Spleen (tissue), 11 donors: ENCODE measurements around the gene DRAM1. TPM values are rescaled to one million over a fixed set of nuclear protein-coding genes. Genes with fewer than 3 reads are reported as not detected.
"Not testable (repeated sequence)": the region's sequence is repeated elsewhere in the genome, so short reads cannot be mapped to it uniquely, and the experiment has no call there.

ENCODE experiments used
- DNase-seq: peaks from one replicate; pipeline ENCODE4 v3.0.0-alpha.2; 2020
- H3K27ac ChIP-seq, 8 donors: fragments of 200-600 bp; sonication (generic) in 7 of 8; 1 replicate in 4 of 8; 2 replicates in 4 of 8; pipeline versions ENCODE4 v1.5.0 to v1.8.0; 2016 to 2021; ENCODE audit warnings: inconsistent platforms in 4 of 8, mild to moderate bottlenecking in 4 of 8, moderate library complexity in 1 of 8
- H3K27me3 ChIP-seq, 7 donors: fragments of 200-600 bp; sonication (generic) in 6 of 7; replicated peaks in 1 of 7; 1 replicate in 4 of 7; 2 replicates in 3 of 7; pipeline versions ENCODE4 v1.5.0 to v1.8.0; 2016 to 2021; ENCODE audit warnings: inconsistent platforms in 3 of 7, mild to moderate bottlenecking in 1 of 7
- H3K36me3 ChIP-seq, 6 donors: fragments of 200-600 bp; sonication (generic) in 5 of 6; 1 replicate in 4 of 6; 2 replicates in 2 of 6; pipeline versions ENCODE4 v1.5.0 to v1.8.0; 2016 to 2021; ENCODE audit warnings: inconsistent platforms in 2 of 6
- H3K4me1 ChIP-seq, 6 donors: fragments of 200-600 bp; sonication (generic) in 5 of 6; 1 replicate in 3 of 6; 2 replicates in 3 of 6; pipeline versions ENCODE4 v1.5.0 to v1.8.0; 2016 to 2021; ENCODE audit warnings: inconsistent platforms in 3 of 6
- H3K4me3 ChIP-seq, 8 donors: fragments of 200-600 bp; sonication (generic) in 7 of 8; 1 replicate in 4 of 8; 2 replicates in 4 of 8; pipeline versions ENCODE4 v1.5.0 to v1.8.0; 2016 to 2021; ENCODE audit warnings: inconsistent platforms in 4 of 8, mild to moderate bottlenecking in 4 of 8, moderate library complexity in 2 of 8
- H3K9me3 ChIP-seq, 8 donors: fragments of 200-600 bp; sonication (generic) in 7 of 8; 1 replicate in 4 of 8; 2 replicates in 4 of 8; pipeline versions ENCODE4 v1.5.0 to v1.8.0; 2016 to 2021; ENCODE audit warnings: inconsistent platforms in 4 of 8
- POLR2A ChIP-seq, 3 donors: fragments of 450-650 bp; IDR thresholded peaks; one replicate each; pipeline ENCODE4 v1.5.1; 2017; ENCODE audit warnings: antibody characterized with exemption in 3 of 3, mild to moderate bottlenecking in 1 of 3
- POLR2AphosphoS5 ChIP-seq, 3 donors: sonication (generic); formaldehyde crosslinking; IDR thresholded peaks; one replicate each; pipeline ENCODE4 v1.5.1; 2017; ENCODE audit warnings: antibody characterized with exemption in 3 of 3
- WGBS, 5 donors: extraction: QIAGEN DNeasy Blood & Tissue Kit in 3 of 5; methylation state at CpG; one replicate each; pipeline versions ENCODE4 v1.1.5 to v1.1.7; 2013 to 2018; 5-methylcytosine and 5-hydroxymethylcytosine counted together
- intact Hi-C: fragments of 100-400 bp; cut with DNase I; formaldehyde crosslinking; loops from one replicate; pipeline ENCODE4 v1.15.0; 2023; ENCODE audit warnings: low total_unique reads
- polyA plus RNA-seq, 3 donors: library from polyadenylated mRNA; stranded (reverse); fragments of 200-250 nt; gene quantifications; one replicate each; pipeline ENCODE4 v1.2.1, GENCODE V29; 2013
- total RNA-seq, 7 donors: library from RNA; depleted of rRNA in 3 of 7; stranded (reverse); fragments of >200 nt in 3 of 7; fragmentation: NEBNext Ultra II Directional in 4 of 7; extraction: Animal tissue kit (Norgen Biotek cat#: 25700) in 4 of 7; gene quantifications; one replicate each; pipeline versions ENCODE4 v1.1.0 to v1.2.1, GENCODE V29; 2016 to 2021
- TF ChIP-seq, protein P1 (sequence below), 11 experiments: fragments of 200-600 bp in 7 of 11; fragments of 450-650 bp in 4 of 11; sonication (generic) in 4 of 11; IDR thresholded peaks in 8 of 11; conservative IDR thresholded peaks in 3 of 11; 1 replicate in 7 of 11; 2 replicates in 4 of 11; pipeline versions ENCODE4 v1.4.0 to v1.8.0; 2016 to 2021; ENCODE audit warnings: antibody characterized with exemption in 11 of 11, inconsistent platforms in 4 of 11, mild to moderate bottlenecking in 1 of 11
- donor health status: healthy with polysubstance abuse.
- donor health status: DM: no; HTN: no; CAD: no; lungs with moderate emphysema.
- donor health status: DM: no; HTN: no; CAD: no.
- donor health status: Bipolar disorder and iron deficiency.
- donor health status: healthy.
- donor health status: DM: no; HTN: no; CAD: no.
- donor health status: DM: yes; HTN: yes; CAD: no.

DRAM1 gene
- total and polyA plus RNA-seq, 10 donors = 8.4 to 43.1 (median 19.1) TPM

DNA sequence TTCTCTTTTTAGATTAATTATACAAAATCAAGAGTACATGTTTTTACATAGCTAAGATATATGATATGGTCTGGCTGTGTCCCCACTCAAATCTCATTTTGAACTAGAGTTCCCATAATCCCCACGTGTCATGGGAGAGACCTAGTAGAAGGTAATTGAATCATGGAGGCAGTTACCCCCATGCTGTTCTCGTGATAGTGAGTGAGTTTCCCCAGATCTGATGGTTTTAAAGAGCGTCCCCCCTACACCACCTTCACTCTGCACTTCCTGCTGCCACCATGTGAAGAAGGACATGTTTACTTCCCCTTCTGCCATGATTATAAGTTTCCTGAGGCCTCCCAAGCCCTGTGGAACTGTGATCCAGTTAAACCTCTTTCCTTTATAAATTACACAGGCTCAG, 21.4 kb upstream of the DRAM1 start:
- intact Hi-C loops = no loop called here
- peak overlapping the region in 3 of 8 donors; percentile 28 to 79 (median 67) for H3K27ac ChIP-seq

DNA sequence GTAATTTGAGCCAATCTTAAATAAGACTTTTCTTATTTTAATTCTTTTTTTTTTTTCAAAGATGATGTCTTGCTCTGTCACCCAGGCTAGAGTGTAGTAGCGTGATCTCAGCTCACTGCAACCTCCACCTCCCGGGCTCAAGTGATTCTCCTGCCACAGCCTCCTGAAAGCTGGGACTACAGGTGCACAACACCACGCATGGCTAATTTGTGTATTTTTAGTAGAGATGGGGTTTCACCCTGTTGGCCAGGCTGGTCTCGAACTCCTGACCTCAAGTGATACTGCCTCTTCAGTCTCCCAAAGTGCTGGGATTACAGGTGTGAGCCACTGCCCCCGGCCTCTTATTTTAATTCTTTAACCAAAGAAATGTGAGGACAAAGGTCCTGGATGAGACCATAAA, 20.8 kb upstream of the DRAM1 start:
- DNase-seq, H3K4me3 ChIP-seq, H3K9me3 ChIP-seq, H3K36me3 ChIP-seq, H3K27me3 ChIP-seq, intact Hi-C loops: not testable (repeated sequence)
- H3K27ac ChIP-seq = peak overlapping the region in 7 of 8 donors; percentile 3 to 79 (median 67)
- 72 to 88% (median 82%) methylated on average over 5 of the region's 5 CpGs for WGBS, 5 donors
- H3K4me1 ChIP-seq = peaks cover 0 to 48% (median 26%) of the 10 kb centered on the region in 6 donors

More for the DNA sequence above, 21.4 kb upstream of the DRAM1 start:
- 28 to 59% (median 47%) methylated on average over 3 of the region's 3 CpGs for WGBS, 5 donors
- Histone ChIP-seq H3K9me3 (no peaks in the 10 kb centered on the region), H3K27me3 (no peaks in the 10 kb centered on the region), H3K4me1 (peaks cover 0 to 50% (median 26%) of the 10 kb centered on the region in 6 donors), H3K36me3 (no peaks in the 10 kb centered on the region), H3K4me3 (no peak overlapping the region)
- DNase-seq = no peak
- TF ChIP-seq, protein P1, sequence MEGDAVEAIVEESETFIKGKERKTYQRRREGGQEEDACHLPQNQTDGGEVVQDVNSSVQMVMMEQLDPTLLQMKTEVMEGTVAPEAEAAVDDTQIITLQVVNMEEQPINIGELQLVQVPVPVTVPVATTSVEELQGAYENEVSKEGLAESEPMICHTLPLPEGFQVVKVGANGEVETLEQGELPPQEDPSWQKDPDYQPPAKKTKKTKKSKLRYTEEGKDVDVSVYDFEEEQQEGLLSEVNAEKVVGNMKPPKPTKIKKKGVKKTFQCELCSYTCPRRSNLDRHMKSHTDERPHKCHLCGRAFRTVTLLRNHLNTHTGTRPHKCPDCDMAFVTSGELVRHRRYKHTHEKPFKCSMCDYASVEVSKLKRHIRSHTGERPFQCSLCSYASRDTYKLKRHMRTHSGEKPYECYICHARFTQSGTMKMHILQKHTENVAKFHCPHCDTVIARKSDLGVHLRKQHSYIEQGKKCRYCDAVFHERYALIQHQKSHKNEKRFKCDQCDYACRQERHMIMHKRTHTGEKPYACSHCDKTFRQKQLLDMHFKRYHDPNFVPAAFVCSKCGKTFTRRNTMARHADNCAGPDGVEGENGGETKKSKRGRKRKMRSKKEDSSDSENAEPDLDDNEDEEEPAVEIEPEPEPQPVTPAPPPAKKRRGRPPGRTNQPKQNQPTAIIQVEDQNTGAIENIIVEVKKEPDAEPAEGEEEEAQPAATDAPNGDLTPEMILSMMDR (IDR thresholded peaks at IDR 0.05 in 8 of 11, conservative IDR thresholded peaks at IDR 0.05 in 3 of 11) = no peak

DNA sequence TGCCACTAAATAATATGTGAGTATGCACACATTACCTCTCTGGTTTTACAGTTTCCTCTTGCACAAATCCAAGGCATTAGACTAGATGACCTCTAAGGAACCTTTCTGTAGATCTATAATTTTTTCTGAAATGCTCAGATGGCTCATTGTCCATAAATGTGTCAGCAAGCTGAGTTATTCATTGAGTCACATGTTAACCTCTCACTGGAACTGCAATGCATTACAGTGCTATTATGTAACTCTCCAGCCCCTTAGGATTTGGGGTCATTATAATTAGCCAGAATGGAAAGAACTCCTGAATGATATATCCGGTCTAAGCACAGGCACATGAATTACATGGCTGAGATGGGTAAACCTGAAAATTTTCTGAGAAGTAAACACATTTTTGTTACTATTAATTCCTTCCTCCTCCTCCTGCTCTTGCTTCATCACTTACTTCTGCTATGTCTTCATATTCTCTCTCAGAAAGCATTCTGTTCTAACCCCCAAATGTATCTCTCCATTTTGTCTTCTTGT, 20.3 kb upstream of the DRAM1 start:
- Histone ChIP-seq H3K27me3 (no peaks in the 10 kb centered on the region), H3K36me3 (no peaks in the 10 kb centered on the region), H3K4me3 (no peak overlapping the region), H3K27ac (peak overlapping the region in 7 of 8 donors; percentile 3 to 79 (median 67)), H3K9me3 (no peaks in the 10 kb centered on the region), H3K4me1 (peaks cover 0 to 48% (median 26%) of the 10 kb centered on the region in 6 donors)
- intact Hi-C loops = no loop called here
- TF ChIP-seq POLR2AphosphoS5 (IDR thresholded peaks at IDR 0.05) (no peak), POLR2A (IDR thresholded peaks at IDR 0.05) (no peak)
- no peak for DNase-seq
- WGBS, 5 donors = 19 to 69% (median 51%) methylated on average over 1 of the region's 1 CpG

DNA sequence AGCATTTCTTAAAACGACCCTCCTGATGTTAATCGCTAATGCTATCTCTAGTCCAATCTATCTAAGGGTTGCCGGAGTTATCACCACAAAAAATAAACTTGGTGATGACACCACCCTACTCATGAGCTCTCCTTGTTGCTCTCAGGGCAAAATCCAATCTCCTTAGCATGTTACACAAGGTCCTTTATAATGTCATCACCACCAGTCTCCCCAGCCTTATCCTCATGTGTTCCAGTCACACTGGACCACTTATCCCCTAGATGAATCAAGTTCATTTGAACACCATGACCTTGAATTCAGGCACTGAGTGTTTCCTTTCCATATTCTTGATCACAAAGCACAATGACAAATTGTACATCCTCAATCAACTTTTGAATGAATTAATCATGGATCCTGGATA, 19.0 kb upstream of the DRAM1 start:
- H3K27me3 ChIP-seq = no peaks in the 10 kb centered on the region
- intact Hi-C loops = no loop called here
- peaks cover 0 to 48% (median 26%) of the 10 kb centered on the region in 6 donors for H3K4me1 ChIP-seq
- WGBS, 5 donors = 88 to 99% (median 95%) methylated on average over 3 of the region's 3 CpGs
- no peak for DNase-seq
- peak overlapping the region in 1 of 8 donors; percentile 79 for H3K27ac ChIP-seq
- no peak overlapping the region for H3K4me3 ChIP-seq
- TF ChIP-seq, protein P1 (IDR thresholded peaks at IDR 0.05 in 8 of 11, conservative IDR thresholded peaks at IDR 0.05 in 3 of 11) = no peak
- TF ChIP-seq POLR2A (IDR thresholded peaks at IDR 0.05) (no peak), POLR2AphosphoS5 (IDR thresholded peaks at IDR 0.05) (no peak)
- H3K9me3 ChIP-seq = no peaks in the 10 kb centered on the region
- H3K36me3 ChIP-seq = no peaks in the 10 kb centered on the region

DNA sequence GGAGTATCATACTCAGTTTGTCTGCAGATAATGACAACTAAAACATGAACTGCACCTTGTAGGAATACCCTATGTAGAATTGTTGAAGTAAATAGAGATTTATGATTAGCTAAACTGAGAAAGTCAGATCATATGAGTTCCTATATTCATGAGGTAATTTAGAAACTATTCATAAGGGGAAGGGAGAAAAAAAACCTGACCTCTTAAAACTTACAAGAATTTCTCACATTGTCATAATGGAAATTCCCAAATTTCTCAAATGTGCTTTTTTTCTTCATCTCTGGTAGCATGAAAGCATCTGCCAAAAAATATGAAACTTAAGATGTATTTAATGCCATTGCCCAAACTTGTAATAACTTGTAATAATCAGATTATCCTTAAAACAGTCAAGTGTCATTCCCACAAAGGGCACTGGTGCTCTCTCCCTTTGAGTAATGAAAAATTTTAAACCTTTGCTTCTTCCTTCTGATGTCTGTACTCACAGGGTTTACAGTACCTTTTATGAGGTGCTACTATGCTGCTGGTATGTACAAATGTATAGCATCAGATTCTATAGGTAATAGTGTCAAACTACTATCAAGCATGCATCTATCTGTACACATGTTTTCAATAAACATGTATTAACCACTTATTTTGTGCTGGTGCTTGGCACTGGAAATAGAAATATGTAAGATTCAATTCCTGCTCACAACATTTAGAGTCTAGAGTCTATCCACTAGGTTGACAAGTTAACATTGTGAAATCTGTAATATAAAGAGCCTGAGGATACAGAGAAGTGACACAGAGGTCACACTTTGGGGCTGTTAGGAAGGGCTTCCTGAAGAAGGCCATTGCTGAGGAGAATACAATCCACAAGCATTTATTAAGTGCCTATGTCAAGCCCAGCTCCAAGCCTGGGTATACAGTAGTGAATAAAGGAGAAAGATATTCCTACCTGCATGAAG, 17.4 kb upstream of the DRAM1 start:
- Histone ChIP-seq H3K9me3 (no peaks in the 10 kb centered on the region), H3K4me1 (peaks cover 0 to 43% (median 19%) of the 10 kb centered on the region in 6 donors), H3K36me3 (no peaks in the 10 kb centered on the region), H3K4me3 (no peak overlapping the region), H3K27ac (peak overlapping the region in 4 of 8 donors; percentile 8 to 32 (median 18)), H3K27me3 (no peaks in the 10 kb centered on the region)
- TF ChIP-seq POLR2A (IDR thresholded peaks at IDR 0.05) = no peak
- no peak for TF ChIP-seq POLR2AphosphoS5 (IDR thresholded peaks at IDR 0.05)
- TF ChIP-seq, protein P1 (IDR thresholded peaks at IDR 0.05 in 8 of 11, conservative IDR thresholded peaks at IDR 0.05 in 3 of 11) = no peak
- no peak for DNase-seq
- intact Hi-C loops = no loop called here

- 81 to 94% (median 93%) methylated on average over 2 of the region's 2 CpGs for WGBS, 5 donors
Measured at GRCh38 chr12:101861688-101862087, 15.7 kb upstream of the DRAM1 start.

More at GRCh38 chr12:101861688-101862087, 15.7 kb upstream of the DRAM1 start:
- peaks cover 0 to 36% (median 6%) of the 10 kb centered on the region in 6 donors for H3K4me1 ChIP-seq
- H3K36me3 ChIP-seq, H3K4me3 ChIP-seq, H3K27ac ChIP-seq, H3K27me3 ChIP-seq, DNase-seq, intact Hi-C loops, H3K9me3 ChIP-seq: not testable (repeated sequence)
